IMR-90 (cell line): ENCODE measurements around the gene GPATCH2. TPM values are rescaled to one million over a fixed set of nuclear protein-coding genes. Genes with fewer than 3 reads are reported as not detected.

ENCODE experiments used
- ATAC-seq: fragments of 200-7000 bp; cut with Tn5 transposase; 2 replicates; pipeline ENCODE4 v1.9.1; 2020; ENCODE audit warnings: low read depth, mild to moderate bottlenecking, moderate library complexity
- BruUV-seq: library from RNA; stranded (reverse); fragments of 400-500 nt; replicated peaks from 2 replicates; lab custom pipeline; 2021; lab: Mats Ljungman, UMichigan
- CTCF ChIA-PET: fragments of 300-600 bp; formaldehyde crosslinking; extraction: SDS; loops from one replicate; lab custom pipeline; 2021; ENCODE audit warnings: antibody characterized with exemption; lab: Yijun Ruan, JAX
- POLR2A ChIA-PET: fragments of 300-600 bp; sonication (Branson Sonifier 250); formaldehyde crosslinking; loops from one replicate; lab custom pipeline; 2022; ENCODE audit warnings: antibody characterized with exemption; ENCODE audit not compliant: unreplicated experiment; lab: Charles Lee
- DNase-seq: peaks from one replicate; pipeline ENCODE4 v3.0.0; 2013
- H2AFZ ChIP-seq: replicated peaks from 2 replicates; pipeline ENCODE3; 2013; ENCODE audit warnings: low read length, mild to moderate bottlenecking; ENCODE audit not compliant: poor library complexity
- H2AK5ac ChIP-seq: 2 replicates; pipeline ENCODE4 v1.6.1; 2013; ENCODE audit warnings: low read depth, low read length, inconsistent platforms
- H2AK9ac ChIP-seq: replicated peaks from 2 replicates; pipeline ENCODE3; 2013; ENCODE audit warnings: mild to moderate bottlenecking, low read depth, low read length, moderate library complexity; ENCODE audit not compliant: poor library complexity
- H2BK120ac ChIP-seq: 2 replicates; pipeline ENCODE4 v1.6.1; 2013; ENCODE audit warnings: low read depth, low read length, inconsistent platforms
- H2BK15ac ChIP-seq: 3 replicates; pipeline ENCODE4 v1.6.1; 2013; ENCODE audit warnings: low read depth, low read length, inconsistent platforms
- H2BK20ac ChIP-seq: 2 replicates; pipeline ENCODE4 v1.6.1; 2013; ENCODE audit warnings: low read depth, mild to moderate bottlenecking, inconsistent platforms, low read length, moderate library complexity
- H2BK5ac ChIP-seq: 2 replicates; pipeline ENCODE4 v1.6.1; 2013; ENCODE audit warnings: mild to moderate bottlenecking, low read depth, low read length, inconsistent platforms; ENCODE audit not compliant: poor library complexity, severe bottlenecking
- H3K14ac ChIP-seq: replicated peaks from 2 replicates; pipeline ENCODE4 v1.6.1; 2013; ENCODE audit warnings: low read depth, low read length, inconsistent platforms
- H3K18ac ChIP-seq: 2 replicates; pipeline ENCODE4 v1.6.1; 2013; ENCODE audit warnings: low read depth, low read length, control low read depth
- H3K23ac ChIP-seq: 2 replicates; pipeline ENCODE4 v1.6.1; 2013; ENCODE audit warnings: low read depth, low read length, inconsistent platforms
- H3K27ac ChIP-seq: 2 replicates; pipeline ENCODE4 v1.5.1; 2013; ENCODE audit warnings: mild to moderate bottlenecking, control low read depth, low read length; ENCODE audit not compliant: insufficient read depth
- H3K27me3 ChIP-seq: 2 replicates; pipeline ENCODE4 v1.6.1; 2013; ENCODE audit warnings: low read length; ENCODE audit not compliant: control insufficient read depth, insufficient read depth
- H3K36me3 ChIP-seq: 2 replicates; pipeline ENCODE4 v1.6.1; 2013; ENCODE audit warnings: low read length, mixed read lengths; ENCODE audit not compliant: control insufficient read depth, insufficient read depth
- H3K4ac ChIP-seq: 2 replicates; pipeline ENCODE4 v1.6.1; 2013; ENCODE audit warnings: low read depth, low read length, inconsistent platforms
- H3K4me1 ChIP-seq: 2 replicates; pipeline ENCODE4 v1.6.1; 2013; ENCODE audit warnings: low read length, mixed read lengths; ENCODE audit not compliant: control insufficient read depth, insufficient read depth
- H3K4me2 ChIP-seq: 2 replicates; pipeline ENCODE4 v1.6.1; 2013; ENCODE audit warnings: low read depth, mild to moderate bottlenecking, control low read depth, low read length, moderate library complexity
- H3K4me3 ChIP-seq: 2 replicates; pipeline ENCODE4 v1.5.1; 2013; ENCODE audit warnings: low read depth, mild to moderate bottlenecking, control low read depth, low read length, moderate library complexity; ENCODE audit not compliant: insufficient read depth
- H3K56ac ChIP-seq: 2 replicates; pipeline ENCODE4 v1.6.1; 2013; ENCODE audit warnings: low read length, inconsistent platforms; ENCODE audit not compliant: insufficient read depth; ENCODE audit errors: extremely low read depth
- H3K79me1 ChIP-seq, 2 experiments: 2 replicates each; pipeline ENCODE4 v1.6.1; 2013; ENCODE audit warnings: low read length in 2 of 2, inconsistent platforms in 1 of 2, low read depth in 1 of 2
- H3K9ac ChIP-seq: 2 replicates; pipeline ENCODE4 v1.6.1; 2013; ENCODE audit warnings: low read depth, low read length, control low read depth
- H3K9me1 ChIP-seq: 2 replicates; pipeline ENCODE4 v1.6.1; 2013; ENCODE audit warnings: low read length, inconsistent platforms; ENCODE audit not compliant: insufficient read depth
- H3K9me3 ChIP-seq: 2 replicates; pipeline ENCODE4 v1.6.1; 2013; ENCODE audit warnings: low read length; ENCODE audit not compliant: control insufficient read depth, insufficient read depth
- H4K20me1 ChIP-seq: 2 replicates; pipeline ENCODE4 v1.6.1; 2013; ENCODE audit warnings: low read length, inconsistent platforms; ENCODE audit not compliant: insufficient read depth
- H4K5ac ChIP-seq: 2 replicates; pipeline ENCODE4 v1.6.1; 2013; ENCODE audit warnings: mild to moderate bottlenecking, low read depth, low read length, control low read depth
- H4K8ac ChIP-seq, 2 experiments: 2 replicates each; pipeline ENCODE4 v1.6.1; 2013; ENCODE audit warnings: low read depth in 2 of 2, low read length in 2 of 2, control low read depth in 1 of 2, inconsistent platforms in 1 of 2
- H4K91ac ChIP-seq: 2 replicates; pipeline ENCODE4 v1.6.1; 2013; ENCODE audit warnings: low read depth, low read length, inconsistent platforms; ENCODE audit not compliant: insufficient read depth
- CEBPB ChIP-seq: IDR thresholded peaks from 2 replicates; pipeline ENCODE4 v1.6.1; 2012; ENCODE audit warnings: low read depth, low read length, improper control_type of control experiment
- MAFK ChIP-seq: IDR thresholded peaks from 2 replicates; pipeline ENCODE4 v1.6.1; 2012; ENCODE audit warnings: low read depth, low read length, improper control_type of control experiment
- MXI1 ChIP-seq: IDR thresholded peaks from 2 replicates; pipeline ENCODE4 v1.6.1; 2012; ENCODE audit warnings: low read depth, mild to moderate bottlenecking, low read length, moderate library complexity, borderline replicate concordance
- POLR2A ChIP-seq: IDR thresholded peaks from 2 replicates; pipeline ENCODE4 v1.6.1; 2012; ENCODE audit warnings: mild to moderate bottlenecking, low read depth, low read length
- RAD21 ChIP-seq: IDR thresholded peaks from 2 replicates; pipeline ENCODE4 v1.6.1; 2012; ENCODE audit warnings: low read length, improper control_type of control experiment
- RCOR1 ChIP-seq: IDR thresholded peaks from 2 replicates; pipeline ENCODE4 v1.6.1; 2012; ENCODE audit warnings: mild to moderate bottlenecking, low read length, improper control_type of control experiment; ENCODE audit not compliant: insufficient replicate concordance
- RFX5 ChIP-seq: IDR thresholded peaks from 2 replicates; pipeline ENCODE4 v1.8.0; 2012; ENCODE audit warnings: low read depth, mild to moderate bottlenecking, low read length, moderate library complexity
- WGBS, 2 experiments: methylation state at CpG; one replicate each; pipeline versions ENCODE4 v1.1.5 to v1.1.7; 2013; ENCODE audit warnings: missing lambda C conversion rate in 2 of 2; ENCODE audit not compliant: insufficient read length in 1 of 2; ENCODE audit errors: extremely low coverage in 2 of 2; 5-methylcytosine and 5-hydroxymethylcytosine counted together
- dilution Hi-C: fragments of 300-500 bp; cut with HindIII; formaldehyde crosslinking; loops from one replicate; pipeline ENCODE4 v1.14.3; 2018; ENCODE audit warnings: low sequenced_read_pairs; ENCODE audit not compliant: unreplicated experiment
- in situ Hi-C: fragments of 300-500 bp; cut with MboI; formaldehyde crosslinking; loops from 3 replicates; pipeline ENCODE4 v1.14.3; 2019; ENCODE audit warnings: low sequenced_read_pairs, inconsistent platforms, mixed read lengths
- intact Hi-C: fragments of 100-400 bp; cut with micrococcal nuclease; formaldehyde crosslinking; loops from 2 replicates; pipeline ENCODE4 v1.10.0; 2022
- polyA plus RNA-seq, 3 experiments: library from polyadenylated mRNA; depleted of rRNA; stranded (reverse); fragments of >200 nt; gene quantifications; 2 replicates each; pipeline ENCODE4 v1.2.3, GENCODE V29; 2012; ENCODE audit warnings: low replicate concordance in 1 of 3
- total RNA-seq: library from RNA; depleted of rRNA; stranded (reverse); fragments of >200 nt; gene quantifications from 2 replicates; pipeline ENCODE4 v1.2.3, GENCODE V29; 2012
- TF ChIP-seq, protein P1 (sequence below): fragments of 150-350 bp; IDR thresholded peaks from 2 replicates; pipeline ENCODE4 v1.6.1; 2017; ENCODE audit warnings: mild to moderate bottlenecking, antibody characterized with exemption, low read length, low read depth
- TF ChIP-seq, protein P2 (sequence below): conservative IDR thresholded peaks from 2 replicates; pipeline ENCODE4 v1.5.1; 2012; ENCODE audit warnings: mild to moderate bottlenecking, low read depth, low read length, improper control_type of control experiment

The GPATCH2 gene
- total and polyA plus RNA-seq, 2 of the 4 experiments (the other 2 are of a cell fraction) = 4.7 to 11.8 TPM

DNA sequence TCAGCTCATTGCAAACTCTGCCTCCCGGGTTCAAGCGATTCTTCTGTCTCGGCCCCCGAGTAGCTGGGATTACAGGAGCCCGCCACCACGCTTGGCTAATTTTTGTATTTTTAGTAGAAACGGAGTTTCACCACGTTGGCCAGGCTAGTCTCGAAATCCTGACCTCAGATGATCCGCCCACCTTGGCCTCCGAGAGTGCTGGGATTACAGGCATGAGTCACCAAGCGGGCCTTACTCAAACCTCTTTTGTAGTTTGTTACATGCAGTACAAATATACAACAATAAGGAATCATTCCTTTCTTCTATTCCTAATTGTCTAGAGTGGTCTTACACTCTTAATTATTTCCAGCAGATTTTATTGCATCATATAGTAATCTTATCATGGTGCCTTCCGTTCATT, 16.9 kb upstream of the GPATCH2 start:
- intact Hi-C loops = no loop called here
- dilution Hi-C loops = no loop called here
- no TSS peak for BruUV-seq
- H3K18ac ChIP-seq = no peak overlapping the region
- H3K9ac ChIP-seq = no peak overlapping the region
- DNase-seq (no peak), ATAC-seq (no peak)
- TF ChIP-seq POLR2A (no peak), RFX5 (no peak), MXI1 (no peak), MAFK (no peak), CEBPB (no peak; the same call in 1 of the 2 replicates), RAD21 (no peak), RCOR1 (no peak)
- TF ChIP-seq, protein P1, sequence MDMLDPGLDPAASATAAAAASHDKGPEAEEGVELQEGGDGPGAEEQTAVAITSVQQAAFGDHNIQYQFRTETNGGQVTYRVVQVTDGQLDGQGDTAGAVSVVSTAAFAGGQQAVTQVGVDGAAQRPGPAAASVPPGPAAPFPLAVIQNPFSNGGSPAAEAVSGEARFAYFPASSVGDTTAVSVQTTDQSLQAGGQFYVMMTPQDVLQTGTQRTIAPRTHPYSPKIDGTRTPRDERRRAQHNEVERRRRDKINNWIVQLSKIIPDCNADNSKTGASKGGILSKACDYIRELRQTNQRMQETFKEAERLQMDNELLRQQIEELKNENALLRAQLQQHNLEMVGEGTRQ = no peak
- TF ChIP-seq, protein P2, sequence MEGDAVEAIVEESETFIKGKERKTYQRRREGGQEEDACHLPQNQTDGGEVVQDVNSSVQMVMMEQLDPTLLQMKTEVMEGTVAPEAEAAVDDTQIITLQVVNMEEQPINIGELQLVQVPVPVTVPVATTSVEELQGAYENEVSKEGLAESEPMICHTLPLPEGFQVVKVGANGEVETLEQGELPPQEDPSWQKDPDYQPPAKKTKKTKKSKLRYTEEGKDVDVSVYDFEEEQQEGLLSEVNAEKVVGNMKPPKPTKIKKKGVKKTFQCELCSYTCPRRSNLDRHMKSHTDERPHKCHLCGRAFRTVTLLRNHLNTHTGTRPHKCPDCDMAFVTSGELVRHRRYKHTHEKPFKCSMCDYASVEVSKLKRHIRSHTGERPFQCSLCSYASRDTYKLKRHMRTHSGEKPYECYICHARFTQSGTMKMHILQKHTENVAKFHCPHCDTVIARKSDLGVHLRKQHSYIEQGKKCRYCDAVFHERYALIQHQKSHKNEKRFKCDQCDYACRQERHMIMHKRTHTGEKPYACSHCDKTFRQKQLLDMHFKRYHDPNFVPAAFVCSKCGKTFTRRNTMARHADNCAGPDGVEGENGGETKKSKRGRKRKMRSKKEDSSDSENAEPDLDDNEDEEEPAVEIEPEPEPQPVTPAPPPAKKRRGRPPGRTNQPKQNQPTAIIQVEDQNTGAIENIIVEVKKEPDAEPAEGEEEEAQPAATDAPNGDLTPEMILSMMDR = no peak
- no peak overlapping the region for H3K27ac ChIP-seq
- no peak overlapping the region for H4K91ac ChIP-seq
- no peak overlapping the region for H3K4ac ChIP-seq
- no peaks in the 10 kb centered on the region for H4K20me1 ChIP-seq
- H2AK9ac ChIP-seq = no peak overlapping the region
- no peaks in the 10 kb centered on the region for H3K27me3 ChIP-seq
- H3K4me3 ChIP-seq = no peak overlapping the region
- no peak overlapping the region for H3K4me2 ChIP-seq
- H3K79me1 ChIP-seq = no peaks in the 10 kb centered on the region
- H2AK5ac ChIP-seq = no peak overlapping the region
- ChIA-PET CTCF (interaction anchor here (0.6 kb wide), 1 partner anchor 792 kb away, joined by 4 read pairs; no protein-coding TSS in a partner anchor), POLR2A (no interaction called here)
- H3K23ac ChIP-seq = no peak overlapping the region
- H3K4me1 ChIP-seq = no peaks in the 10 kb centered on the region
- 91% methylated on average over 4 of the region's 13 CpGs; no CpG with 5 or more reads in 1 of the 2 experiments for WGBS, 2 experiments
- H4K5ac ChIP-seq = no peak overlapping the region
- H3K14ac ChIP-seq = no peak overlapping the region
- H3K9me1 ChIP-seq = no peaks in the 10 kb centered on the region
- H3K36me3 ChIP-seq = no peaks in the 10 kb centered on the region
- in situ Hi-C loops = no loop called here
- no peak overlapping the region for H2BK5ac ChIP-seq
- H2BK120ac ChIP-seq = no peak overlapping the region
- H3K9me3 ChIP-seq = no peaks in the 10 kb centered on the region
- H2BK20ac ChIP-seq = no peak overlapping the region
- H4K8ac ChIP-seq = no peak overlapping the region
- H3K56ac ChIP-seq = no peak overlapping the region
- H2BK15ac ChIP-seq = no peak overlapping the region
- H2AFZ ChIP-seq = no peak overlapping the region
